PC-9 (cell line): ENCODE results near the gene VPS13A.

ENCODE experiments used
- EZH2 ChIP-seq: fragments of 200-600 bp; sonication (generic); IDR thresholded peaks from 2 replicates; pipeline ENCODE4 v1.8.0; 2017; ENCODE audit warnings: antibody characterized with exemption, low read depth
- TF ChIP-seq, protein P1 (sequence below): fragments of 200-600 bp; sonication (generic); conservative IDR thresholded peaks from 2 replicates; pipeline ENCODE4 v1.6.1; 2017; ENCODE audit warnings: mixed run types, antibody characterized with exemption, mild to moderate bottlenecking, moderate library complexity

DNA sequence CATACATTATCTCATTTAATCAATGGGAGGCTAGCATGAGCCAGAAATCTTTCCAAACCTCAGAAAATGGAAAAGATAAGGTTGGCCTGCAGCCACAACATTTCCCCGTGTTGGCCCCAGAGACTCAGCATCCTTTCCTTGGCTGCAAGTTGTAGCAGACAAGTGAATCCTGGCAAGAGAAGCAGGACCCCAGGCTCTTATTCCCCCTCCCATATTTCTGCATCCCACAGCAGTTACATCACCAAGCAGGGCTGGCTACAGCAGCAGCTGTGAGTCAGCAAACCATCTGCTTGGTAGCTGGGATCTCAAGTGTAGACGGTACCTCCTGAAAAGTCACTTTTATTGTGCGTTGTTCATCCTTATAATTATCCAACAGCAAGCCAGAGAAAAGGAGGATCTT lies 258.4 kb downstream of the VPS13A start:
- TF ChIP-seq, protein P1, sequence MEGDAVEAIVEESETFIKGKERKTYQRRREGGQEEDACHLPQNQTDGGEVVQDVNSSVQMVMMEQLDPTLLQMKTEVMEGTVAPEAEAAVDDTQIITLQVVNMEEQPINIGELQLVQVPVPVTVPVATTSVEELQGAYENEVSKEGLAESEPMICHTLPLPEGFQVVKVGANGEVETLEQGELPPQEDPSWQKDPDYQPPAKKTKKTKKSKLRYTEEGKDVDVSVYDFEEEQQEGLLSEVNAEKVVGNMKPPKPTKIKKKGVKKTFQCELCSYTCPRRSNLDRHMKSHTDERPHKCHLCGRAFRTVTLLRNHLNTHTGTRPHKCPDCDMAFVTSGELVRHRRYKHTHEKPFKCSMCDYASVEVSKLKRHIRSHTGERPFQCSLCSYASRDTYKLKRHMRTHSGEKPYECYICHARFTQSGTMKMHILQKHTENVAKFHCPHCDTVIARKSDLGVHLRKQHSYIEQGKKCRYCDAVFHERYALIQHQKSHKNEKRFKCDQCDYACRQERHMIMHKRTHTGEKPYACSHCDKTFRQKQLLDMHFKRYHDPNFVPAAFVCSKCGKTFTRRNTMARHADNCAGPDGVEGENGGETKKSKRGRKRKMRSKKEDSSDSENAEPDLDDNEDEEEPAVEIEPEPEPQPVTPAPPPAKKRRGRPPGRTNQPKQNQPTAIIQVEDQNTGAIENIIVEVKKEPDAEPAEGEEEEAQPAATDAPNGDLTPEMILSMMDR: no peak
- TF ChIP-seq EZH2: no peak
